ENCODE data around the gene PRDX5.
"Not testable (repeated sequence)": the region's sequence is repeated elsewhere in the genome, so short reads cannot be mapped to it uniquely, and the experiment has no call there.

PRDX5 gene

DNA sequence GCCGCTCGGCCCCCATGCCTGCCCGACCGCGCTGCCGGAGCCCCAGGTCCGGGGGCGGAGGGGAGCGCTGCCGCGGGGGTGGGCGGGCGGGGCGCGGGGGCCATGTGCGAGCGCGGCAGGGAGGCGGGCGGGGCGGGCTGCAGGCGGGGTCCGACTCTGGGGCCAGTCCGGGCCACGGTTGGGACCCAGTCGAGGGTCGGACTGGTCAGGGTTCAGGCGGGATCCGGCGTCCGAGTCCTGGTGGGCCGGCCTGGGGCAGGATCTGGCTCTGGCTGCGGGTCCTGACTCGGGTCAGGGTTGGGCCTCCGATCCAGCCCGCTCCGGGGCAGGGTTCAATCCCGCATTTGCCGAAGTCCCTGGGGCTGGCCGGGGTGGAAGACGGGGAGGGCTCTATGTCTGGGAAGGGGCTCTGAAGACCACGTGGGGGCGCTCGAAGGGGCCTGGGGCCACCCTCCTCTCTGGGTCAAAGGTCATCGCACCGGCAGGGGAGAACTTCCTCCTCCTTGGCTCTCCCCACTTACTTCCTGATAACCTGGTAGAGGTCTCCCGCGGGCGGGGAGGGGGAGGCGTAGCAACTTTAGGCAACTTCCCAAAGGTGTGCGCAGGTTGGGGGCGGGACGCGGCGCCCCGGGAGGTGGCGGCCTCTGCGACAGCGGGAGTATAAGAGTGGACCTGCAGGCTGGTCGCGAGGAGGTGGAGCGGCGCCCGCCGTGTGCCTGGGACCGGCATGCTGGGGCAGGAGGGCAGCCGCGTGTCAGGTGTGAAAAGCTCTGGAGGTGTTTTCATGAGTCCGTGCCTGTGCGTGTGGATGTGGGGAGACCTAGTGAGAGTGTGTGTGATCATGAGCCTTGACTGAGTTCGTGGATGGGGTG, 12.0 kb upstream of the PRDX5 start:
- DNase-seq (ENCODE audit: low spot score), result no peak

DNA sequence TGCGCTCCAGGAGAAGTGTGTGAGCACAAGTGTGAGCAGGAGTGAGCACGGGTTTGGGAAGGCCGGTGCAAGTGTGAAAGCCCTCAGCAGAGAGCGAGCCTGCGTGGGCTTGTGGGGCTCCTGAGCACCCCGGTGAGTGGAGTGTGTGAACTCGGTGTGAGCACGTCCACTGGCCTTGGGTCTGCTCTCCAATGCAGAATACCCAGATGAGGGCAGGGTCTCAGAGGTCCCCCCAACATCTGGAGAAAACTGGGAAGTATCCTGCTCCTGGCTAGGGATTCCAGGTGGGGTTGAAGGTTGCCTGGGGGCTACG, 11.4 kb upstream of the PRDX5 start:
- DNase-seq (ENCODE audit: low spot score), result no peak

GRCh38 chr11:64306876-64307622, 10.9 kb upstream of the PRDX5 start:
- DNase-seq (ENCODE audit: low spot score), result no peak

- not testable (repeated sequence) for DNase-seq (ENCODE audit: low spot score)
These were observed 10.1 kb upstream of the PRDX5 start for GRCh38 chr11:64307795-64308194.

DNA sequence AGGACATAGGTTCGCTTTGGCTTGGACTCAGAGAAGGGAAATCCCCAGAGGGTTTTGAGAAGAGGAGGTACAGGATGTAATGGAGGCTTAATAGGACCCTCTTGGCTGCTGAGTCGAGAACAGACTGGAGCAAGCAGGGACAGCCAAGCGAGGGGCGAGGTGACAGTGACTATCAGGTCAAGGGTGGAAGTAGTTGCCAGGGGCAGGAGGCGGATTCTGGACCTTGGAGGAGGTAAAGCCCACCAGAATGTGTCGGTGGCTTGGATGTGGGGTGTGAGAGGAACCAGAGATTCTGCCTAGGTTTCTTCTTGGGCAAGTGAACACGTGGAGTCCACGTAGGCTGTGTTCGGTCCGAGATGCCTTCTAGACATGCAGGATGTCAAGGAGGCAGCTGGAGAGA, 5.0 kb upstream of the PRDX5 start:
- DNase-seq (ENCODE audit: low spot score), result no peak

GRCh38 chr11:64313491-64314145, 4.3 kb upstream of the PRDX5 start:
- DNase-seq (ENCODE audit: low spot score), result no peak

DNA sequence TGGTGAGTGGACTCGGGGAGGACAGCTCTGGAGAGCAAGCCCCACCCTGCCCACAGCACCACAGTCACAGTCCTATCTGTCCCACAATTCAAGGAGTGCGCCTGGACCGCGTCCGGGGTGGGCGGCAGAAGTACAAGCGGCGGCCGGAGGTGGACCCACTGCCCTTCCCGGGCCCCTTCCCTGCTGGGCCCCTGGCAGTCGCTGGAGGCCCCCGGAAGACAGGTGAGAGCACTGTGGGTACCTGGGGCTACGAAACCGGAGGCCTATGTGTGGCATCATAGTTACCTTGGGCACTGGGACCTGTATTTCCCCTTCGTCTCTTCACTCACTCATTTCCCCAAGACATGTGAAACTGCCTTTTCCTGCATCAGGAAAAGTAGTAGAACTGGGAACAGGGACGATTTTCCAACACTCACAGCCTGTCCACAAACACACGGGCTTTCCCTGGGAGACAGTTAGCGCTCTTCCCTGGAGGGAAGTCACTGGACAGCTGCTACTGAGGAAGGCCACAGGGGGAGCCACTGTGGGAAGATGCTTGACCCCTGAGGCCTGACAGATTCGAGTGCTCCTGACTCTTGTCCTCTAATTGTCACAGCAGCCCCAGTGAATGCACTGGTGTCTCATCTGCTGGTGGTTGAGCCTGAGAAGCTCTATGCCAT, 3.6 kb upstream of the PRDX5 start:
- DNase-seq (ENCODE audit: low spot score), result no peak

DNA sequence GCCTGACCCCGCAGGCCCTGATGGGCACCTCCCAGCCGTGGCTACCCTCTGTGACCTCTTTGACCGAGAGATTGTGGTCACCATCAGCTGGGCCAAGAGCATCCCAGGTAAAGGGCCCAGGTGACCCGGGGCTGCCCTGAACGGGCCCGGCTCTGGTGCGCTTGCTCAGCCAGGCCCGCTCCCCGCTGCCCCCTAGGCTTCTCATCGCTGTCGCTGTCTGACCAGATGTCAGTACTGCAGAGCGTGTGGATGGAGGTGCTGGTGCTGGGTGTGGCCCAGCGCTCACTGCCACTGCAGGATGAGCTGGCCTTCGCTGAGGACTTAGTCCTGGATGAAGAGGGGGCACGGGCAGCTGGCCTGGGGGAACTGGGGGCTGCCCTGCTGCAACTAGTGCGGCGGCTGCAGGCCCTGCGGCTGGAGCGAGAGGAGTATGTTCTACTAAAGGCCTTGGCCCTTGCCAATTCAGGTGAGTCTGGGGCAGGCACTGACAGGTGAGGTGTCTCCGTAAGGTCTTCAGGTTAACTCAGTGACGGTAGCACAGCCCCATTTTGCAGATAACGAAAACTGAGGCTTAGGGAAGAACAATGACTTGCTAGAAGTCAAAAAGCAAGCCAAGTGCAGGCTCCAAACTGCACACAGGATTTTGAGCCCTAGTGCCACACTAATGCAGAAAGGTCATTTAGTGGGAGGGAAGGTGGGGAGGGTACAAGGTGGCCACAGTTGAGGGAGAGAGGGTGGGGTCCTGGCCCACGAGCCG, 2.9 kb upstream of the PRDX5 start:
- DNase-seq (ENCODE audit: low spot score), result no peak

GRCh38 chr11:64315667-64316526, 2.0 kb upstream of the PRDX5 start:
- DNase-seq (ENCODE audit: low spot score), result not testable (repeated sequence)

DNA sequence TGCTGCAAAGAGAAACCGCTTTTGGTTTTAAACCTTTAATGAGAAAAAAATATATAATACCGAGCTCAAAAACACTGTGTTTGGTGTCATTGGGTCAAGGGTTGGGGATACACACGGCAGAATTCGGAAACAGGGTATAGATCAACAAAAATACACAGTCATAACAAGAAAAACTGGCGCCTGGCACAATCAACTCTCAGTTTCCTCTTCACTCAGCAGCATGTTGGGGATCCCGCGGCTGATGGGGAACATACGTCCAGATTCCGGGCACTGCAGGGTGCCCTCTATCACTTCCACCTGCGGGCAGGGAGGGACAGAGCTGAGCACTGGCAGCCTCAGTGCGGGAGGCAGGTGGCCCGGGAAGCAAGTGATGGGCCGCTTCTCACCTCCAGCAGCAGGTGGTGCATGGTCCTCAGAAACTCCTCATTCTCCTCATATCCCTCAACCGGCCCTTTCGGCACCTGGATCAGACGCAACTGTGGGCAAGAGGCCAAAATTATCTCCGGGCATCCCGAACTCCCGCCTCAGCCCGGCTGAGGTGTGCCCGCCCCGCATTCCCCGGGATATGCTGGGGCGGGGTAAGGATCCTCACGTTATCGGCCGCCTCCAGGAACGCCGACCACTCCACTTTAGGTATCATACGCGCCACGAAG, 1.1 kb upstream of the PRDX5 start:
- DNase-seq (ENCODE audit: low spot score), result no peak

DNA sequence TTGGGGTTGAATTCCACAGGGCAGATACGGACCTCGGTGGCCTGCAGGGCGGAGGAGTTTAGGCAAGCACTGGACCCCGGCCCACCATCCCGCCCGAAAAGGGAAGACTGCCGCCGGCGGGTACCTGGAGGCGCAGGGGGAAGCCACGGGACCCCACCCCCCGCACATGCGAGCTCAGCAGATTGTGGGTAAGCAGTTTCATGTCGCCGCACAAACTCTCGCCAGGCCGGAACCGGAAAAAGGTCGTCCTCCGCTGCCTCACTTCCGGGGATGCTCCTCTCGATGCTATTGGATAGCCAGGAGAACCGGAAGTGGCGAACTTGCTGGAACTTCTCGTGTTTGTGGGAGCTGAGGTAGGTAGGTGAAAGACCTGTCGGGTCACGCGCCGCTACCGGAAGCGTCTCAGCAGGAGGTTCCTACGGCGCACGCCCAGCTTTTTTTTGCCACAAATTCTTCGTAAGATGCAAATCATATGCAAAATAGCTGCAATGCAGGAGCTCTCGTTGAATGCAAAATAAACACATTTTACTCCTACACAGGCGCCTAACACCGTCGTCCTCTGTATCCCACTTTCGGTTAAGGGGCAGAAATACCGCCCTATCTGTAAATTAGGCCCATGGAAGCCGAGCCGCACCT, 478 bp upstream of the PRDX5 start, which contains the start of gene TRMT112:
Gene TRMT112, minus strand, starts transcription at position 235 of the 636 bp plus-strand sequence. Its CDS starts 33 bp downstream, at position 202.
- peak; percentile 97 for DNase-seq (ENCODE audit: low spot score)

DNA sequence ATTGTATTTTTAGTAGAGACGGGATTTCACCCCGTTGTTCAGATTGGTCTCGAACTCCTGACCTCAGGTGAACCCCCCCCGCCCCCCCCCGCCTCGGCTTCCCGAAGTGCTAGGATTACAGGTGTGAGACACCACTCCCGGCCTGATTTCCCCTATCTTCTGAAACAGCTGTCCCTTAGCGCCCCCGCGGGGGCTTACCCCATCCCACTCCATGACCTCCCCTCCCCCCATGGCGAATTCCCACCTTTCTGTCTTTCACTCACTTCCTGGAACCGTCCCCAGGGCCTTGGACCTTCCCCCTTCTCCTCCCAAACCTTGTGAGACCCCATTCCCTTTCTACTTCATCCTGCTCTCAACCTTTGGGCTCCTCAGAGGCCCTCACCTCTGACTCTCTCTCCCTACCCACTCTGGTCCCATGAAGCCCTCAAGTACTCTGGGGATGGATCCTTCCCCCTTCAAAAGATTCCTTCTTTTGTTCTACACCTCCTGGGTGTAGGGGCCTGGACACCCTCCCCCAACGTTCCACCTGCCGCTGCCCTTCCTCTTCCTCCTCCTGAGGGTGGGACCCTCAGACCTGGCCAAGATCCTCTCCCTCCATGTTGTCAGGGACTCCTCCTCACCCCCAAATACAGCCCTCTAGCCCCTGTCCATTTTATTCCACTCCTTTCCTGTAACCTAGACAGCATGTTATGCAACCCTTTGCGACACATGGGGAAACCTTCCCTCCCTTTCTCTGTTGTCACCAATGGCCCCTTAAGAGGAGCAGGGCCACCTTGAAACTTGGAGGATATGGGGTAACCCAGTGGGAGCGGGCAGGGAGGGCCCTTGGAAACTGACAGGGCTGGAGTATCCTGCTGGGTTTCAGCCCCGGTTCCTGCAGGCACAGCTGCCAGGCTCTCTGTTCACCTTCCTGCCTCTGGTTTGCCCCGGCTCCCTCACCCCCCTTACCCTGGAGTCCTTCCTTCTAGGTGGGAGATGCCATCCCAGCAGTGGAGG, 1.1 kb downstream of the PRDX5 start:
- DNase-seq (ENCODE audit: low spot score), result no peak

DNA sequence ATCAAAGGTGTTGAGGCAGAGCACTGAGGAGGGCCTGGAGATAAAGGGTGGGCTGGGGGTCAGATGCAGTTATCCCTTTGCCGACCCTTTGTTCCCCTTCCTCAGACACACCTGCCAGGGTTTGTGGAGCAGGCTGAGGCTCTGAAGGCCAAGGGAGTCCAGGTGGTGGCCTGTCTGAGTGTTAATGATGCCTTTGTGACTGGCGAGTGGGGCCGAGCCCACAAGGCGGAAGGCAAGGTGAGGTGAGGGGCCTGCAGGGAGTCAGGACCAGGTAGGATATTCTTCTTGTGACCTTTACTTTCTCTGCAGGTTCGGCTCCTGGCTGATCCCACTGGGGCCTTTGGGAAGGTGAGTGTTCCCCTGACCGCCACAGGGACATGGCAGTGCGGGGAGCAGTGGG, 2.6 kb downstream of the PRDX5 start:
- no peak for DNase-seq (ENCODE audit: low spot score)

GRCh38 chr11:64321026-64321425, 3.1 kb downstream of the PRDX5 start:
- DNase-seq (ENCODE audit: low spot score), result no peak

DNA sequence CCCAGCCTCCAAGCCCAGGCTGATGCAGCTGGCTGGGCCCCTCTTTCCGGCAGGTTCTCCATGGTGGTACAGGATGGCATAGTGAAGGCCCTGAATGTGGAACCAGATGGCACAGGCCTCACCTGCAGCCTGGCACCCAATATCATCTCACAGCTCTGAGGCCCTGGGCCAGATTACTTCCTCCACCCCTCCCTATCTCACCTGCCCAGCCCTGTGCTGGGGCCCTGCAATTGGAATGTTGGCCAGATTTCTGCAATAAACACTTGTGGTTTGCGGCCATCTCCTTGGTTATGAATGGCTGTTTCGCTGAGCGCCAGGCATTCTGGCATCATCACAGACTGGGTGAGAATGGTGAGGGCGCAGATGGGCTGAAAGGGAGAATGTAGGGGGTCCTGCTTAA, 3.6 kb downstream of the PRDX5 start:
- no peak for DNase-seq (ENCODE audit: low spot score)

GRCh38 chr11:64322925-64323260, 5.0 kb downstream of the PRDX5 start:
- DNase-seq (ENCODE audit: low spot score), result no peak

- DNase-seq (ENCODE audit: low spot score), result no peak
These were observed 5.5 kb downstream of the PRDX5 start for GRCh38 chr11:64323373-64323772.

- DNase-seq (ENCODE audit: low spot score), result not testable (repeated sequence)
These were observed 6.1 kb downstream of the PRDX5 start for GRCh38 chr11:64323984-64324383.
